ENCODE data around the gene ASTN2. TPM values are rescaled to one million over a fixed set of nuclear protein-coding genes. Genes with fewer than 3 reads are reported as not detected.

ASTN2 gene
- total and polyA plus RNA-seq, 3 donors from 2014 or later, result 55.7 to 157 (median 117) TPM

DNA sequence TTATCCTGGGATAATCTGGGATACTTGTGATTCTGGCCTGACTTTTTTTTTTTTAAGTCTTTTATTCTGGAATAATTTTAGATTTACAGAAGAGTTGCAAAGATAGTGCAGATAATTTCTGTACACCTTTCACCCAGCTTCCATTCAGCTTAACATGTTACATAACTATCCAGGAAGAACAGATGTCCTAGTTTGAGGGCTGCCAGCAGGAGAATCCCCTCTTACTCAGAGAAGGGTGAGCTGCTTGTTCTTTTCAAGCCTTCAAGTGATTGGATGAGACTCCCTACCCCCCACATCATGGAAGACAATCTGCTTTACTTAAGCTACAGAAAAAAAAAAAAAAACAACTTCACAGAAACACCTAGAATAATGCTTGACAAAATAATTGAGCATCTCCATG, 473.6 kb downstream of the ASTN2 start:
- no peak for DNase-seq
- intact Hi-C loops (cut with DNase I; ENCODE audit: low total_unique reads), result no loop called here
- no peak overlapping the region for H3K4me3 ChIP-seq

GRCh38 chr9:116940614-116941215, 474.1 kb downstream of the ASTN2 start:
- intact Hi-C loops (cut with DNase I; ENCODE audit: low total_unique reads), result no loop called here
- Histone ChIP-seq H3K4me3 (no peak overlapping the region), H3K9me3 (no peaks in the 10 kb centered on the region), H3K27me3 (no peaks in the 10 kb centered on the region), H3K27ac (no peak overlapping the region), H3K36me3 (ENCODE audit: low read depth, missing control alignments) (no peaks in the 10 kb centered on the region), H3K4me1 (no peaks in the 10 kb centered on the region)
- 93 to 96% methylated on average over 4 of the region's 4 CpGs for WGBS, 2 donors
- DNase-seq, result no peak
- no peak for TF ChIP-seq POLR2A (IDR thresholded peaks at IDR 0.05)
- no peak for TF ChIP-seq CTCF (IDR thresholded peaks at IDR 0.05)

More for the DNA sequence above, 473.6 kb downstream of the ASTN2 start:
- H3K9me3 ChIP-seq, result no peaks in the 10 kb centered on the region
- no peaks in the 10 kb centered on the region for H3K36me3 ChIP-seq (ENCODE audit: low read depth, missing control alignments)
- H3K27ac ChIP-seq, result no peak overlapping the region
- TF ChIP-seq POLR2A (IDR thresholded peaks at IDR 0.05) (no peak), CTCF (IDR thresholded peaks at IDR 0.05) (no peak)
- H3K4me1 ChIP-seq, result no peaks in the 10 kb centered on the region
- H3K27me3 ChIP-seq, result no peaks in the 10 kb centered on the region

DNA sequence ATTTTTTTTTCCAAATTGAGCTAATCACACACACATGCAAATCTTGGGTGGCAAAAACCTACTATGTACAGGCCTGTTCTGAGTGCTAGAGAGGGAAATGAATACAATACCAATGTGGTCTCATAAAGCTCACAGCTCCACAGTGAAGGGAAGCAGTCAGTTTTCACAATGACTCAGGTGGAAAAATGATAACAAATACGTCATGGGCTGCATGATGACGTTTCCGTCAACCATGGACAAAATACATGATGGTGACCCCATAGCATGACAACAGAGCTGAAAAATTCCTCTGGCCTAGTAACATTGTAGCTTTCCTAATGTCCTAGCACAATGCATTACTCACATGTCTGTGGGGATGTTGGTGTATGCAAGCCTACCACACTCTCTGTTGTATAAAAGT, 475.2 kb downstream of the ASTN2 start:
- 90 to 93% methylated on average over 3 of the region's 3 CpGs for WGBS, 2 donors
- TF ChIP-seq CTCF (IDR thresholded peaks at IDR 0.05), result no peak
- TF ChIP-seq POLR2A (IDR thresholded peaks at IDR 0.05), result no peak
- no peaks in the 10 kb centered on the region for H3K9me3 ChIP-seq

GRCh38 chr9:116939161-116939560, 475.7 kb downstream of the ASTN2 start:
- intact Hi-C loops (cut with DNase I; ENCODE audit: low total_unique reads), result no loop called here
- no peak for DNase-seq
- Histone ChIP-seq H3K27me3 (no peaks in the 10 kb centered on the region), H3K27ac (no peak overlapping the region), H3K9me3 (no peaks in the 10 kb centered on the region), H3K4me3 (no peak overlapping the region), H3K36me3 (ENCODE audit: low read depth, missing control alignments) (no peaks in the 10 kb centered on the region), H3K4me1 (no peaks in the 10 kb centered on the region)
- no peak for TF ChIP-seq POLR2A (IDR thresholded peaks at IDR 0.05)
- no peak for TF ChIP-seq CTCF (IDR thresholded peaks at IDR 0.05)
- 93 to 96% methylated on average over 1 of the region's 1 CpG for WGBS, 2 donors

More for the DNA sequence above, 475.2 kb downstream of the ASTN2 start:
- Histone ChIP-seq H3K4me3 (no peak overlapping the region), H3K4me1 (no peaks in the 10 kb centered on the region), H3K27me3 (no peaks in the 10 kb centered on the region), H3K36me3 (ENCODE audit: low read depth, missing control alignments) (no peaks in the 10 kb centered on the region), H3K27ac (no peak overlapping the region)
- DNase-seq, result no peak
- intact Hi-C loops (cut with DNase I; ENCODE audit: low total_unique reads), result no loop called here

GRCh38 chr9:116937361-116937760, 477.5 kb downstream of the ASTN2 start:
- H3K27ac ChIP-seq, result no peak overlapping the region

More at GRCh38 chr9:116937361-116937760, 477.5 kb downstream of the ASTN2 start:
- Histone ChIP-seq H3K9me3 (no peaks in the 10 kb centered on the region), H3K4me3 (no peak overlapping the region), H3K27me3 (no peaks in the 10 kb centered on the region), H3K36me3 (ENCODE audit: low read depth, missing control alignments) (no peaks in the 10 kb centered on the region), H3K4me1 (no peaks in the 10 kb centered on the region)
- intact Hi-C loops (cut with DNase I; ENCODE audit: low total_unique reads), result no loop called here
- DNase-seq, result no peak
- TF ChIP-seq CTCF (IDR thresholded peaks at IDR 0.05) (no peak), POLR2A (IDR thresholded peaks at IDR 0.05) (no peak)

Measured in testis (tissue), 3 donors.